HG03064 (cell line): Measurements from ENCODE around the gene PROCA1.
"Not testable (repeated sequence)": the region's sequence is repeated elsewhere in the genome, so short reads cannot be mapped to it uniquely, and the experiment has no call there.

Experiments
- ATAC-seq: cut with Tn5 transposase; IDR thresholded peaks from one replicate; pipeline ENCODE4 v1.9.1; 2021; ENCODE audit warnings: low read depth; ENCODE audit not compliant: unreplicated experiment

Gene PROCA1

GRCh38 chr17:28686296-28686695 is 25.4 kb downstream of the PROCA1 start:
- ATAC-seq = no peak

DNA sequence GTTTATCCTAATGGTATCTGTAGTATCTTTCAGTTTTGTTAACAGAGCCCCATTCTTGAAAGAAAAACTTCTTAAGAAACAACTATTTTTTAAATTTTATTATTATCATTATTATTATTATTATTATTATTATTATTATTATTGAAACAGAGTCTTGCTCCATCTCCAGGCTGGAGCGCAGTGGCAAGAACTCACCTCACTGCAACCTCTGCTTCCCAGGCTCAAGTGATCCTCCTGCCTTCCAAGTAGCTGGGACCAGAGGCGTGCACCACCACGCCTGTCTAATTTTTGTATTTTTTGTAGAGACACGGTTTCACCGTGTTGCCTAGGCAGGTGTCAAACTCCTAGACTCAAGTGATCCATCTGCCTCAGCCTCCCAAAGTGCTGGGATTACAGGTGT is 26.3 kb downstream of the PROCA1 start:
- no peak for ATAC-seq

- ATAC-seq = no peak
These were observed 26.7 kb downstream of the PROCA1 start for GRCh38 chr17:28684963-28685362.

DNA sequence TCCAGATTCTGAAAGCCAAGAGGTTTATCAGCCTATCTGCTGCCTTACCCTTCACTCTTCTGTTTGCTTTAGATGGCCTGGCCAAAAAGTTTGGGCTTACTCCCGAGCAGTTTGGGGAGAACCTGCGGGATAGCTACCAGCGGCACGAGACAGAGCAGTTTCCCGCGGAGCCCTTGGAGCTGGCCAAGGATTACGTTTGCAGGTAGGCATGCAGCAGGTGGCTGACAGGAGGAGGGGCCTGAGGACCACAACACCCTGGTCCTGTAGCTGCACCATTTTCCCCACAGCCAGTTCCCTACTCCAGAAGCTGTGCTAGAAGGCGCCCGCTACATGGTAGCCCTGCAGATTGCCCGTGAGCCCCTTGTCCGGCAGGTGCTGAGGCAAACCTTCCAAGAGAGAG is 29.0 kb downstream of the PROCA1 start:
- ATAC-seq = no peak

- ATAC-seq = no peak
These were observed 35.7 kb downstream of the PROCA1 start for GRCh38 chr17:28675980-28676379.

GRCh38 chr17:28675490-28675889 is 36.2 kb downstream of the PROCA1 start:
- ATAC-seq = no peak

- no peak for ATAC-seq
These were observed 41.8 kb downstream of the PROCA1 start for GRCh38 chr17:28669918-28670317.

- no peak for ATAC-seq
These were observed 43.8 kb downstream of the PROCA1 start for GRCh38 chr17:28667870-28668269.

- no peak for ATAC-seq
These were observed 45.7 kb downstream of the PROCA1 start for GRCh38 chr17:28665994-28666393.

- no peak for ATAC-seq
These were observed 48.0 kb downstream of the PROCA1 start for GRCh38 chr17:28663723-28664122.

DNA sequence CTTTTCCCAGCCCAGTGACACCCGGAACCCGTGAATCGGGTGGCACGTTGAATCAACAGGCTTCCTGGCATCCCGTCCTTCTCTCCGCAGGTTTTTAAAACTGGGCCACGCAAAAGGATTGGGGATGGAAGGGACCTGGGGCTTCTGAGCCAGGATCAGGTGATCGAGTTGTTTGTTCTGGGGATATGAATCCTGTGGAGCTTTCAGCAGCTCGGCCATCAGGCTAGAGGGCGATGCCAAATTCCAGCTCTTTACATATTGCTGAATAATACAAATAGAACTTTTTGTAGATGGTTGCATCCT is 49.2 kb downstream of the PROCA1 start:
- no peak for ATAC-seq

DNA sequence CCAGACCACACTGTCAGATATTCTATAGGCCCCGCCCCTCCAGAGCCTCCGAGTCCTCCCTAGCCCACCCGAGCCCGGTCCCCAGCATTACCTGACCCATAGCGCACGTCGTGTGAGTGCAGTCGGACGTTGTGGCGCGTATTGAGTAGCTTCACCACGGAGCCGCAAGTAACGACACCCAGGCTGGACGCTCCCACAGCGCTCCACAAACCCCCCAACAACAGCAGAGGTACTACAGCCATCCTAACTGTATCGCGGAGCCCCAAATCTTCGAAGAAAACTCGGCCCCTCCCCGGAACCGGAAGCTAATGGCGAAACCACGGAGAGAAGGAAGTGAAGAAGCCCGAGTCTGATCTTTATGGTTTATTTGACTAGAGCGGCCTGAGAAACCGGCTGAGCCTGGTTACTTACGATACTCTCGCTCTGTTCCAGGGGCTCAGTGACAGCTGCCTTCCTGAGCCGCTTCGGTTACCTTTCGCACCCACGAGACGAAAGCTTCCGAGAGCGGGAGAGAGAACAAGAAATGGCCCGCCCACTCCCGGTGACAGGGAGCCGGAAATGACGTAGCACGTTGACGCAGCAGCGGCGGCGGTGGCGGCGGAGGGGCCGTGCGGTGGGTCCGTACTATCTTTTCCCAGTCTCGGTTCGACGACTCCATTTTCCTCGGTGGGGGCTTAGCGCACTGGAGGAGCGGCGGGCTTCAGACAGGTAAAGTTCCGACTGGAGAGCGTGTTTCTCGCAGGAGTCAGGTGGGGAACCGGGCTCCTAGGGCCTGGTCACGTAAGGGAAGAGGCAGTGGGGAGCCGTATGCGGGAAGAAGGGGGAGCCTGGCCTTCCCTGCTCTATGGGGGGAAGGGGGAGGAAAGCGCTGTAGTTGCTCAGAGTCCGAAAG is 49.8 kb downstream of the PROCA1 start, which contains the start of the genes SDF2 and SUPT6H:
TSS of gene SDF2 (minus strand) at position 272 of the 892 bp plus-strand sequence. CDS start at position 242, 30 bp downstream.
TSS of gene SUPT6H (plus strand) at position 571 of the 892 bp plus-strand sequence. CDS start 11,197 bp downstream, outside the sequence.
- peak; percentile 64 for ATAC-seq

GRCh38 chr17:28659497-28659881 is 52.2 kb downstream of the PROCA1 start:
- ATAC-seq = not testable (repeated sequence)

DNA sequence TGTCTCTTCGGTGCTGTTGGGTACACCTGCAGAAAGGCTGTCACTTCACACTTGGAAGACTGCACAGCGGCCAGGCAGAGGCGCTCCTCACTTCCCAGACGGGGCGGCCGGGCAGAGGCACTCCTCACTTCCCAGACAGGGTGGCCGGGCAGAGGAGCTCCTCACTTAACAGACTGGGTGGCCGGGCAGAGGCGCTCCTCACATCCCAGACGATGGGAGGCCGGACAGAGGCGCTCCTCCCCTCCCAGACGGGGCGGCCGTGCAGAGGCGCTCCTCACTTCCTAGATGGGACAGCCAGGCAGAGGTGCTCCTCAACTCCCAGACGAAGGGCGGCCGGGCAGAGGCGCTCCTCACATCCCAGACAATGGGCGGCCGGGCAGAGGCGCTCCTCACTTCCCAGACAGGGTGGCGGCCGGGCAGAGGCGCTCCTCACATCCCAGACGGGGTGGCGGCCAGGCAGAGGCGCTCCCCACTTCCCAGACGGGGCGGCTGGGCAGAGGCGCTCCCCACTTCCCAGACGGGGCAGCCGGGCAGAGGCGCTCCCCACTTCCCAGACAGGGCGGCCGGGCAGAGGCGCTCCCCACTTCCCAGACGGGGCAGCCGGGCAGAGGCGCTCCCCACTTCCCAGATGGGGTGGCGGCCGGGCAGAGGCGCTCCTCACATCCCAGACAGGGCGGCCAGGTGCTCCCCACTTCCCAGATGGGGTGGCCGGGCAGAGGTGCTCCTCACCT is 52.8 kb downstream of the PROCA1 start:
- ATAC-seq = not testable (repeated sequence)

DNA sequence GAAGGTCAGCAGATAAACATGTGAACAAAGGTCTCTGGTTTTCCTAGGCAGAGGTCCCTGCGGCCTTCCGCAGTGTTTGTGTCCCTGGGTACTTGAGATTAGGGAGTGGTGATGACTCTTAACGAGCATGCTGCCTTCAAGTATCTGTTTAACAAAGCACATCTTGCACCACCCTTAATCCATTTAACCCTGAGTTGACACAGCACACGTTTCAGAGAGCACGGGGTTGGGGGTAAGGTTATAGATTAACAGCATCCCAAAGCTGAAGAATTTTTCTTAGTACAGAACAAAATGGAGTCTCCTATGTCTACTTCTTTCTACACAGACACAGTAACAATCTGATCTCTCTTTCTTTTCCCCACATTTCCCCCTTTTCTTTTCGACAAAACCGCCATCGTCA is 53.3 kb downstream of the PROCA1 start:
- ATAC-seq = not testable (repeated sequence)

DNA sequence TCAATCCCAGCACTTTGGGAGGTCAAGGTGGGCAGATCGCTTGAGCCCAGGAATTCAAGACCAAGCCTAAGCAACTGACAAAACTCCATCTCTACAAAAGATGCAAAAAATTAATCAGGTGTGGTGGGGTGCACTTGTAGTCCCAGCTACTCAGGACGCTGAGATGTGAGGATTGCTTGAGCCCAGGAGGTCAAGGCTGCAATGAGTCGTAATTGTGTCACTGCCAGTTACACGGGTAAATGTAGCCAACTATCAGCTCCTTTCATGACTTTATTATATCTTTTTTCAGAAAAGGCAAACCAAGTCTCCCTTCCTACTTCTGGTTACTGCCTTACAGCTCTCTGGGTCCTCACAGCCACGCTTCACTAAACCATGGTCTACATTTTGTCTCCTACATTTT is 53.9 kb downstream of the PROCA1 start:
- ATAC-seq = no peak

- ATAC-seq = no peak
These were observed 56.5 kb downstream of the PROCA1 start for GRCh38 chr17:28655160-28655559.
